Smooth muscle cell (in vitro differentiated cells): ENCODE measurements around the gene CRYBA2. TPM values are rescaled to one million over a fixed set of nuclear protein-coding genes. Genes with fewer than 3 reads are reported as not detected.

Experiments
- DNase-seq: peaks from one replicate; lab custom pipeline; 2025; ENCODE audit not compliant: unreplicated experiment; lab: John Stamatoyannopoulos, UW
- H2AFZ ChIP-seq: fragments of 200-600 bp; sonication (generic); 2 replicates; pipeline ENCODE4 v1.6.0; 2016; ENCODE audit warnings: antibody characterized with exemption, low read depth, mild to moderate bottlenecking
- H3F3A ChIP-seq: fragments of 200-600 bp; sonication (generic); 2 replicates; pipeline ENCODE4 v1.6.0; 2017; ENCODE audit warnings: antibody characterized with exemption, low read depth
- H3K27ac ChIP-seq: fragments of 200-600 bp; sonication (generic); 2 replicates; pipeline ENCODE4 v1.5.1; 2016; ENCODE audit warnings: low read depth, mild to moderate bottlenecking
- H3K27me3 ChIP-seq: fragments of 200-600 bp; sonication (generic); 2 replicates; pipeline ENCODE4 v1.6.1; 2016; ENCODE audit warnings: low read depth, mild to moderate bottlenecking
- H3K36me3 ChIP-seq: fragments of 200-600 bp; sonication (generic); 2 replicates; pipeline ENCODE4 v1.5.1; 2016; ENCODE audit warnings: low read depth
- H3K4me1 ChIP-seq: fragments of 200-600 bp; sonication (generic); 2 replicates; pipeline ENCODE4 v1.5.1; 2016; ENCODE audit warnings: low read depth
- H3K4me2 ChIP-seq: fragments of 200-600 bp; sonication (generic); 2 replicates; pipeline ENCODE4 v1.6.0; 2016; ENCODE audit warnings: mild to moderate bottlenecking
- H3K4me3 ChIP-seq: fragments of 200-600 bp; sonication (generic); 2 replicates; pipeline ENCODE4 v1.5.1; 2016; ENCODE audit warnings: mild to moderate bottlenecking
- H3K79me2 ChIP-seq: fragments of 200-600 bp; sonication (generic); 2 replicates; pipeline ENCODE4 v1.6.0; 2016; ENCODE audit warnings: low read depth, mild to moderate bottlenecking
- H3K9ac ChIP-seq: fragments of 200-600 bp; sonication (generic); 2 replicates; pipeline ENCODE4 v1.6.0; 2016; ENCODE audit warnings: low read depth
- H3K9me3 ChIP-seq: fragments of 200-600 bp; sonication (generic); replicated peaks from 2 replicates; pipeline ENCODE4 v1.5.1; 2016; ENCODE audit warnings: low read depth
- H4K20me1 ChIP-seq: fragments of 200-600 bp; sonication (generic); 2 replicates; pipeline ENCODE4 v1.6.0; 2016; ENCODE audit warnings: low read depth
- CTCF ChIP-seq: fragments of 200-600 bp; sonication (generic); IDR thresholded peaks from 2 replicates; pipeline ENCODE4 v1.5.1; 2017; ENCODE audit warnings: borderline replicate concordance, mild to moderate bottlenecking, antibody characterized with exemption; ENCODE audit not compliant: insufficient read depth, poor library complexity, severe bottlenecking
- WGBS: methylation state at CpG from one replicate; pipeline ENCODE4 v1.1.7; 2016; ENCODE audit warnings: low lambda C conversion rate; 5-methylcytosine and 5-hydroxymethylcytosine counted together
- polyA plus RNA-seq: library from polyadenylated mRNA; unstranded; fragments of >200 nt; fragmentation: Nextera tagmentation; extraction: Ambion mirVana; gene quantifications from 2 replicates; pipeline ENCODE4 v1.2.1, GENCODE V29; 2016
- total RNA-seq: library from RNA; depleted of rRNA; stranded (reverse); fragments of >200 nt; gene quantifications from 2 replicates; pipeline ENCODE4 v1.2.3, GENCODE V29; 2014

The CRYBA2 gene
- total and polyA plus RNA-seq, 2 experiments from 2014 or later: not detected

- Histone ChIP-seq H3K9ac (no peak overlapping the region), H3K9me3 (no peaks in the 10 kb centered on the region), H4K20me1 (no peaks in the 10 kb centered on the region), H3K36me3 (no peaks in the 10 kb centered on the region), H3K4me3 (no peak overlapping the region), H3K27me3 (peaks cover 44% of the 10 kb centered on the region), H3K27ac (no peak overlapping the region), H3F3A (no peaks in the 10 kb centered on the region), H3K4me2 (no peak overlapping the region), H3K4me1 (no peaks in the 10 kb centered on the region), H3K79me2 (no peaks in the 10 kb centered on the region), H2AFZ (no peak overlapping the region)
- DNase-seq: no peak
- WGBS: 66% methylated on average over 18 of the region's 18 CpGs
- no peak for TF ChIP-seq CTCF
These were observed 39.8 kb downstream of the CRYBA2 start for GRCh38 chr2:218953366-218953954.

- Histone ChIP-seq H3K4me1 (no peaks in the 10 kb centered on the region), H3K9me3 (no peaks in the 10 kb centered on the region), H3K27me3 (peaks cover 31% of the 10 kb centered on the region), H3K4me2 (no peak overlapping the region), H3K79me2 (no peaks in the 10 kb centered on the region), H3K9ac (no peak overlapping the region), H3K36me3 (no peaks in the 10 kb centered on the region), H2AFZ (no peak overlapping the region), H4K20me1 (no peaks in the 10 kb centered on the region), H3K27ac (no peak overlapping the region), H3K4me3 (no peak overlapping the region), H3F3A (no peaks in the 10 kb centered on the region)
- no peak for TF ChIP-seq CTCF
- DNase-seq: no peak
- 95% methylated on average over 7 of the region's 7 CpGs for WGBS
These were observed 41.1 kb downstream of the CRYBA2 start for GRCh38 chr2:218952160-218952559.

GRCh38 chr2:218946621-218947020 lies 46.6 kb downstream of the CRYBA2 start:
- Histone ChIP-seq H3F3A (no peaks in the 10 kb centered on the region), H3K27me3 (peaks cover 33% of the 10 kb centered on the region), H3K4me3 (no peak overlapping the region), H3K9me3 (no peaks in the 10 kb centered on the region), H3K9ac (no peak overlapping the region), H2AFZ (no peak overlapping the region), H3K27ac (no peak overlapping the region), H4K20me1 (no peaks in the 10 kb centered on the region), H3K79me2 (no peaks in the 10 kb centered on the region), H3K4me1 (no peaks in the 10 kb centered on the region), H3K4me2 (no peak overlapping the region), H3K36me3 (no peaks in the 10 kb centered on the region)
- 87% methylated on average over 1 of the region's 1 CpG for WGBS
- no peak for TF ChIP-seq CTCF
- DNase-seq: no peak

GRCh38 chr2:218944759-218945404 lies 48.3 kb downstream of the CRYBA2 start:
- no peaks in the 10 kb centered on the region for H3K36me3 ChIP-seq
- no peaks in the 10 kb centered on the region for H3K79me2 ChIP-seq
- H3K4me2 ChIP-seq: no peak overlapping the region
- H3K9me3 ChIP-seq: no peaks in the 10 kb centered on the region
- 86% methylated on average over 1 of the region's 1 CpG for whole genome bisulfite sequencing
- no peak overlapping the region for H3K27ac ChIP-seq
- no peak overlapping the region for H2AFZ ChIP-seq
- H3K27me3 ChIP-seq: peaks cover 26% of the 10 kb centered on the region
- no peak overlapping the region for H3K4me3 ChIP-seq
- no peak for TF ChIP-seq CTCF
- no peak overlapping the region for H3K9ac ChIP-seq
- H3K4me1 ChIP-seq: no peaks in the 10 kb centered on the region
- no peak for DNase-seq
- H4K20me1 ChIP-seq: no peaks in the 10 kb centered on the region
- H3F3A ChIP-seq: no peaks in the 10 kb centered on the region
